HG02763 (cell line): ENCODE results near the gene HOPX.
"Not testable (repeated sequence)": the region's sequence is repeated elsewhere in the genome, so short reads cannot be mapped to it uniquely, and the experiment has no call there.

ENCODE experiments used
- ATAC-seq: cut with Tn5 transposase; IDR thresholded peaks from one replicate; pipeline ENCODE4 v1.9.1; 2021; ENCODE audit warnings: mild to moderate bottlenecking, moderate library complexity; ENCODE audit not compliant: unreplicated experiment

HOPX gene

GRCh38 chr4:56630876-56631666 lies 50.0 kb downstream of the HOPX start:
- no peak for ATAC-seq

- no peak for ATAC-seq
Observed at GRCh38 chr4:56628592-56628991, 52.5 kb downstream of the HOPX start.

GRCh38 chr4:56627985-56628384 lies 53.1 kb downstream of the HOPX start:
- no peak for ATAC-seq

- ATAC-seq: no peak
Observed at GRCh38 chr4:56627375-56627774, 53.7 kb downstream of the HOPX start.

- ATAC-seq: no peak
Observed at GRCh38 chr4:56626963-56627362, 54.1 kb downstream of the HOPX start.

GRCh38 chr4:56626420-56626819 lies 54.7 kb downstream of the HOPX start:
- no peak for ATAC-seq

GRCh38 chr4:56622176-56622575 lies 58.9 kb downstream of the HOPX start:
- no peak for ATAC-seq

- no peak for ATAC-seq
Observed at GRCh38 chr4:56619816-56620215, 61.3 kb downstream of the HOPX start.

- no peak for ATAC-seq
Observed at GRCh38 chr4:56619160-56619559, 61.9 kb downstream of the HOPX start.

GRCh38 chr4:56618734-56619133 lies 62.4 kb downstream of the HOPX start:
- no peak for ATAC-seq

- no peak for ATAC-seq
Observed at GRCh38 chr4:56613101-56613862, 67.8 kb downstream of the HOPX start.

- ATAC-seq: no peak
Observed at GRCh38 chr4:56612282-56612681, 68.8 kb downstream of the HOPX start.

GRCh38 chr4:56611501-56611900 lies 69.6 kb downstream of the HOPX start:
- ATAC-seq: no peak

GRCh38 chr4:56610170-56610569 lies 70.9 kb downstream of the HOPX start:
- not testable (repeated sequence) for ATAC-seq

- ATAC-seq: no peak
Observed at GRCh38 chr4:56607926-56608325, 73.2 kb downstream of the HOPX start.

GRCh38 chr4:56606385-56606784 lies 74.7 kb downstream of the HOPX start:
- ATAC-seq: no peak

GRCh38 chr4:56605464-56605863 lies 75.6 kb downstream of the HOPX start:
- not testable (repeated sequence) for ATAC-seq

- ATAC-seq: no peak
Observed at GRCh38 chr4:56603297-56603696, 77.8 kb downstream of the HOPX start.
